ENCODE data around the gene LDB1.

The LDB1 gene

GRCh38 chr10:102113261-102113955, 6.8 kb downstream of the LDB1 start:
- DNase-seq (ENCODE audit: low read depth in 2 of 2), result no peak

DNA sequence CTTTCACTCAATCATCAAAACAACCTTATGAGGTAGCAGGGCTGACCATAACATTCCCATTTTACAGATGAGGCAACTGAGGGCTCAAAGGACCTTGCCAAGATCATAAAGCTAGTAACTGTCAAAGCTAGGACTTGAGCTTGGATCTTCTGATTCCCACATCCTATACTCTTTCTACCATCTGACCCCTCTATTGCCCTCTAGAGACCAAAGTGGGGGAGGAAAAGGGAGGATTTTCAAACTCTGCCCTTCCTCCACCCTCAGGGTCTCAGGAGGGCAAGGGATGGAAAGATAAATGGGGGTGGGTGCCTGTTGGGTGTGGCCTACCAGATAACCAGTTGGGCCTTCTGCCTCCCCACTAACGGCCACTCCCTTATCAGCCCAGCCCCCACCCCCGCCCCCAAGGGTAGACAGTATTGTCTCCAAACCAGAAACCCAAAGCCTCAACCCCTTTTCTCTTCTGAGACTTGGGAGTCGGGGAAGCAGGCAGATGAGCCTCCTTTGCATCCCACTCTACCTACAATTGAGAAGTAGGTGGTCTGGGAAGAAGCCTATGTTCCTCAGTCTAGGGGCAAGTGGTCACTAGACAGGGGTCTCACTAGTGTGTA, 7.9 kb downstream of the LDB1 start:
- no peak for DNase-seq (ENCODE audit: low read depth in 2 of 2)

- DNase-seq (ENCODE audit: low read depth in 2 of 2), result no peak
Observed at GRCh38 chr10:102111276-102111675, 8.9 kb downstream of the LDB1 start.

GRCh38 chr10:102109166-102110116, 10.7 kb downstream of the LDB1 start:
- no peak for DNase-seq (ENCODE audit: low read depth in 2 of 2)

DNA sequence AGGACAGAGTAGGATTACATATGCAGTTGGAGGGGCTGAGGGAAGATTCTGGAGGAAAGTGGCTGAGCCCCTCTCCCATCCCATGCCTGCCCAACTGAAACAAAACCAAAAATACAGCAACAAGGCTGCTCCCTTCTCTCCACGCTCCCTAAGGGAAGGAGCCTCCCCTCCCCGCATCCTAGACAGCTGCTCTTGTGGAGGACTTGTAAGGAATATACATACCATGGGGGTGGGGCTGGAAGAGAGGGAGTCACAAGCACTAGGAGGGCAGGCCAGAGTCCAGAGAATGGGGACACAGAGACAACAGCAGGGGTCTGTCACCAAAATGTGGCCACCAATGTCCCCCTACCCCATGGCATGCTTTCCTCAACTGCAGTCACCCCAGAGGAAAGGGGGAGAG, 13.2 kb downstream of the LDB1 start:
- no peak for DNase-seq (ENCODE audit: low read depth in 2 of 2)

DNA sequence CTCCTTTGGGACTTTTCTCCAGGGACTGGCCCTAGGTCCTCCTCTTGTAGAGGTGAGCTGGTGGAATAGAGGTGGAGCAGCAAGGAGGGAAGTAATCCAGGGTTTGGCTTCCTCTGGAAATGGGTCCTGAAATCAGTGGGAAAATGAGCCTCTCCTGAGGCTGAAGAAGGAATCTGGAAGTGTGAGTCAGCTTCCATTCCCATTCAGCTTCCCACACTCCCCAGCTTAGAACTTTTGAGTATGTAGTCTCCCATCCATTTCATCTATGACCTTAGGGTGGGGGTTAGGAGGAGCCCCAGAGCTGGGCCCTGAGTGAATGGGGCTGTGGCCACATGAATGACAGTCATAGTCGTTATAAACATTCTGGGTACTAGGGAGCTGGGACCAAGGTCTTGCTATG, 17.7 kb downstream of the LDB1 start:
- no peak for DNase-seq (ENCODE audit: low read depth in 2 of 2)

- no peak for DNase-seq (ENCODE audit: low read depth in 2 of 2)
Observed at GRCh38 chr10:102101152-102101551, 19.0 kb downstream of the LDB1 start.

DNA sequence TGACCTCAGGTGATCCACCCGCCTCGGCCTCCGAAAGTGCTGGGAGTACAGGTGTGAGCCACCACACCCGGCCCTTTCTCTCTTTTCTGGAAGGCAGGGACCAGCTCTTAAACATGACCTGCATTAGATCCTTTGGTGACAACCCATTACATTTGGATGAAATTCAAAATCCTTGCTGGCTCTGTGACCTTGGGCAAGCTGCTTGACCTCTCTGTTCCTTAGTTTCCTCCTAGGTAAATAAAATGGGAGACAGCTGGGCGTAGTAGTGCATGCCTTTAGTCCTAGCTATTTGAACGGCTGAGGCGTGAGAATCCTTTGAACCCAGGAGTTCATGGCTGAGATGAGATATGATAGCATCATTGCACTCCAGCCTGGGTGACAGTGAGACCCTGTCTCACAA, 23.7 kb downstream of the LDB1 start:
- no peak for DNase-seq (ENCODE audit: low read depth in 2 of 2)

- DNase-seq (ENCODE audit: low read depth in 2 of 2), result no peak
Observed at GRCh38 chr10:102090772-102091171, 29.4 kb downstream of the LDB1 start.

GRCh38 chr10:102086196-102086595, 34.0 kb downstream of the LDB1 start:
- DNase-seq (ENCODE audit: low read depth in 2 of 2), result no peak

- no peak for DNase-seq (ENCODE audit: low read depth in 2 of 2)
Observed at GRCh38 chr10:102085336-102085735, 34.8 kb downstream of the LDB1 start.

GRCh38 chr10:102083541-102083940, 36.6 kb downstream of the LDB1 start:
- DNase-seq (ENCODE audit: low read depth in 2 of 2), result no peak

DNA sequence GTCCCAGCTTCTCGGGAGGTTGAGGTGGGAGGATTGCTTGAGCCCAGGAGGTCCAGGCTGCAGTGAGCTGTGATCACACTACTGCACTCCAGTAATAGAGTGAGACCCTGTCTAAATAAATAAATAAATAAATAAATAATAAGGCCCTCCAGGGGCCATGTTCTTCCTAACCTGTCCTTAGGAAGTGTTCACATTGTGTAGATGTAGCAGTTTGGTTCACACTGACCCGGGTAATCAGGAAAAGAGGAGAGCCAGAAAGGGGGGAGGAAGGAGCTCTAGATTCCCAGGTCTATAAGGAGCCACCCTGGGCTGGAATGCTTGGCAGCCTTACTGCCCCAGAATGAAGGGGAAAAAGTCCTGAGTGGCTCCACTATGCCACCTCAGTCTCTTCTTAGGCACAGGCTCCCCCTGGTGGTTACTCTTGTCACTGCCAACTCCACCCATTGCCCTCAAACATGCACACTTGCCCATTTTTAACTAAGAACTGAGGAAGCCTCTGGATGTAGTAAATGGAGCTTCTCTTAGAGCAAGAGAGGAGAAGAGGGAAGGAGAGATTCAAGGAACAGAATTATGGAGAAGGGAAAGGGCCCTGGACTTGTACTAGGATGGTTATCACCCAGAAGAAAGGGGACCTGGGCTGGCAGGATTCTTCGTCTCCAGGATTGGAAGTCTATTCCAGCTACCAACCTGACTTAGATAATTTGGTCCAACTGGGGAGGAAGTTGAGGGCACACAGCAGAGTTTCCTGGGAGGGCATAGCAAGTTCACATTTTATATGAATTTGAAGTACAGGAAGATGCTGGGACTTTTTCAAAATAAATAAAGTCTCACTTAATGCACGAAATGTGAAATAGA, 47.3 kb downstream of the LDB1 start:
- peak; percentile 61 to 72 for DNase-seq (ENCODE audit: low read depth in 2 of 2)

- no peak for DNase-seq (ENCODE audit: low read depth in 2 of 2)
Observed at GRCh38 chr10:102069071-102069470, 51.1 kb downstream of the LDB1 start.

GRCh38 chr10:102068216-102068615, 52.0 kb downstream of the LDB1 start:
- no peak for DNase-seq (ENCODE audit: low read depth in 2 of 2)

GRCh38 chr10:102067091-102067916, 52.9 kb downstream of the LDB1 start:
- DNase-seq (ENCODE audit: low read depth in 2 of 2), result no peak

GRCh38 chr10:102066399-102067088, 53.6 kb downstream of the LDB1 start:
- no peak for DNase-seq (ENCODE audit: low read depth in 2 of 2)

GRCh38 chr10:102065561-102066398, 54.4 kb downstream of the LDB1 start:
- no peak for DNase-seq (ENCODE audit: low read depth in 2 of 2)

GRCh38 chr10:102064868-102065560, 55.2 kb downstream of the LDB1 start, which contains the start of gene HPS6:
Gene HPS6 (plus strand): TSS chr10:102065349. CDS start chr10:102065475, 126 bp downstream.
- DNase-seq (ENCODE audit: low read depth in 2 of 2), result peak; percentile 71

Measured in stimulated activated CD8-positive, alpha-beta memory T cell treated with anti-CD3 and anti-CD28 coated beads, Interleukin-7, amount 100 ng/mL, for 1 hour (primary cell).